Measurements from ENCODE around the gene OLA1. TPM values are rescaled to one million over a fixed set of nuclear protein-coding genes. Genes with fewer than 3 reads are reported as not detected.

The OLA1 gene
- total RNA-seq, 2 donors from 2014 or later = 43.8 to 56.7 TPM

DNA sequence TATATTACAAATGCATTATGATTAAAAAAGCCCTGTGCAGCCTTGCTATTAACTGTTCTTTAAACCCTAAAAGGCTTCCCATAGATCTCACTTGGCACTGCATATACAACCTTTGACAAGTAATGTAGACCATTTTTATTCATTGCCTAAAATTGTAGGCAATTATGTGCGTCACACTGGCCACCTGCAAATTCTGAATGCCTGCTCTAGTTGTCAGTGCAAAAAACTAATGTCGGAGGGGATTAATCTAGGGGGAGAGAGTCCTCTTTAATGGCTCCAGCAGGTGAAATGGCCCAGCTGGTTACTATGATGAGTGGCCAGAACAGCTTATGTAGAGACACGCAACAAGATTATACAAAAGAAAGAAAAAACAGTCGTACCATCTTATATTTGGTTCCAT is 123.2 kb downstream of the OLA1 start:
- Histone ChIP-seq H3K9me3 (no peaks in the 10 kb centered on the region), H3K27ac (no peak overlapping the region), H3K4me1 (no peaks in the 10 kb centered on the region), H3K27me3 (no peaks in the 10 kb centered on the region), H3K36me3 (no peaks in the 10 kb centered on the region), H3K4me3 (no peak overlapping the region)
- TF ChIP-seq, protein P1, sequence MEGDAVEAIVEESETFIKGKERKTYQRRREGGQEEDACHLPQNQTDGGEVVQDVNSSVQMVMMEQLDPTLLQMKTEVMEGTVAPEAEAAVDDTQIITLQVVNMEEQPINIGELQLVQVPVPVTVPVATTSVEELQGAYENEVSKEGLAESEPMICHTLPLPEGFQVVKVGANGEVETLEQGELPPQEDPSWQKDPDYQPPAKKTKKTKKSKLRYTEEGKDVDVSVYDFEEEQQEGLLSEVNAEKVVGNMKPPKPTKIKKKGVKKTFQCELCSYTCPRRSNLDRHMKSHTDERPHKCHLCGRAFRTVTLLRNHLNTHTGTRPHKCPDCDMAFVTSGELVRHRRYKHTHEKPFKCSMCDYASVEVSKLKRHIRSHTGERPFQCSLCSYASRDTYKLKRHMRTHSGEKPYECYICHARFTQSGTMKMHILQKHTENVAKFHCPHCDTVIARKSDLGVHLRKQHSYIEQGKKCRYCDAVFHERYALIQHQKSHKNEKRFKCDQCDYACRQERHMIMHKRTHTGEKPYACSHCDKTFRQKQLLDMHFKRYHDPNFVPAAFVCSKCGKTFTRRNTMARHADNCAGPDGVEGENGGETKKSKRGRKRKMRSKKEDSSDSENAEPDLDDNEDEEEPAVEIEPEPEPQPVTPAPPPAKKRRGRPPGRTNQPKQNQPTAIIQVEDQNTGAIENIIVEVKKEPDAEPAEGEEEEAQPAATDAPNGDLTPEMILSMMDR (IDR thresholded peaks at IDR 0.05) = no peak
- no peak for DNase-seq (ENCODE audit: low spot score)

DNA sequence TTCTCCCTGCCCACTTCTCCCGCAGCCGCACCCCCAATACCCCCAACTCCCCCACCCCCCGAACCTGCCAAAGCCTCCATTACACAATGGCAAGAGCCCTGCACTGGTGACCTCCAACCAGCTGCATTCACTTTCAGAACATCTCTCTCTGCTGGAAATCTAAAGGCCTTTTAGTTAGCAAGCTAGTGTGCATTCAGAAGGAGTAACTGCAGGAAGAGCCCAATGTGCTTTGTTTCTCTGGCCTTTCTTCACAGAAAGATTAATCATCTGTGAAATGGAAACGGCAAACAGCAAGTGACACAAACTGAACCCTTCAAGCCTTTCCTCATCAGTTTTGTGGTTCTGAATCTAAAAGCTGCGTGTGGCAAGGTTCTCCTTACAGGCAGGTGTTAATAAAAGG is 124.2 kb downstream of the OLA1 start:
- Histone ChIP-seq H3K27me3 (no peaks in the 10 kb centered on the region), H3K4me3 (no peak overlapping the region), H3K27ac (no peak overlapping the region), H3K4me1 (no peaks in the 10 kb centered on the region), H3K9me3 (no peaks in the 10 kb centered on the region), H3K36me3 (no peaks in the 10 kb centered on the region)
- TF ChIP-seq, protein P1 (IDR thresholded peaks at IDR 0.05) = no peak
- DNase-seq (ENCODE audit: low spot score) = no peak

DNA sequence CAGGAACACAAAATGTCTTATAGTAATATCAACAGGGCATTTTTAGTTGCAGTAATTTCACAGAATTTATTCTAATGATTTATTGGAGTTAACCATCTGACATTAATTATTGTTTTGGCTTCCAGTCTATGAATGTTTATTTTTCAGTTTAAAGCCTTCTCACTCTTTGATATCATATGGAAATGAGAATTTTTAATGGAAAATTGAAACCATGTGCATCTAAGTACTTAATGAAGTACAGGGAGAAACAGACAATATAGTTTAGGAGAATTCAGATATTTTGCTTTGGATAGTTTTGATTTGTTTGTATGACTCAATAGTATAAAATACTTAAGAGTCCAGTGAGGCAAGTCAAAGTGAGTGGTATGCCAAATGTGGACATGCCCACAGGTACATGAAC is 126.1 kb downstream of the OLA1 start:
- Histone ChIP-seq H3K27me3 (no peaks in the 10 kb centered on the region), H3K27ac (no peak overlapping the region), H3K4me1 (no peaks in the 10 kb centered on the region), H3K9me3 (no peaks in the 10 kb centered on the region), H3K4me3 (no peak overlapping the region), H3K36me3 (no peaks in the 10 kb centered on the region)
- DNase-seq (ENCODE audit: low spot score) = no peak
- TF ChIP-seq, protein P1 (IDR thresholded peaks at IDR 0.05) = no peak

DNA sequence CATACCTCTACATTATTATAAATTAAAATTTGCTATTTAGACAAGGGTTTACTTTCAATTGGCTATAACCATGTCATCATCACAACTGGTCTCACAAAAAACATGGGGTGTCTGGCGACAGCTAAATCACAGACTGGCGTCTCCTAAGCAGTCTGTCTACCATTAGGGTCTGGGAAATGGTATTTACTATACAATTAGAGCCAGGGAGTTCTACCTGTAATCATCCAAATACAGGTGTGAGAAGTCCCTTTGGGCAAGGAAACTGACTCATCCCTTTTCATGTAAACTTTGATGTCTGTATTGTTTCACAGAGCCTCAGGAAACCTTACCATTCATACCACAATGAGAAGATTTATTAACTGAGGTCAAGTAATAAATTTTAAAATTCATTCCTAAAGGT is 126.7 kb downstream of the OLA1 start:
- no peaks in the 10 kb centered on the region for H3K27me3 ChIP-seq

DNA sequence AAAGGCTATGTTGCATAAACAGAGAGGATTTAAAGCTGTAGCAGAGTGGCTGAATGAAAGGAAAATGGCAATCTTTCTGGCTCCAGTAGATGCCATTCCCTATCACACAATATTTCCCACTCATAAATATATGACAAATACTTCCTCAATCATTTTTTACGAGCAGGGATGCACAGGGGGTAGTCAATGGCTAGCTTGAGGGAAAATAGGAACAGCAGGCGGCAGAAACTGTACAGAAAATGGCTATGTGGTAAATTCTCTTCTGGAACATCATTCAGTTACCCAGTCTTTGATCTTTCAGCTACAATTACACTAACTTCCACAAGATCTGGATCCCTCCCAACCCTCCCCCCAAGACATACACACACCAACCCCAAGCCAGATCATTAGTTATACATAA is 127.2 kb downstream of the OLA1 start:
- H3K27me3 ChIP-seq = no peaks in the 10 kb centered on the region
- no peaks in the 10 kb centered on the region for H3K36me3 ChIP-seq
- TF ChIP-seq, protein P1 (IDR thresholded peaks at IDR 0.05) = no peak
- no peaks in the 10 kb centered on the region for H3K9me3 ChIP-seq
- H3K4me3 ChIP-seq = no peak overlapping the region
- DNase-seq (ENCODE audit: low spot score) = no peak
- H3K27ac ChIP-seq = no peak overlapping the region
- H3K4me1 ChIP-seq = no peaks in the 10 kb centered on the region

More for the DNA sequence above, 126.7 kb downstream of the OLA1 start:
- TF ChIP-seq, protein P1 (IDR thresholded peaks at IDR 0.05) = no peak
- DNase-seq (ENCODE audit: low spot score) = no peak
- no peaks in the 10 kb centered on the region for H3K4me1 ChIP-seq
- H3K4me3 ChIP-seq = no peak overlapping the region
- H3K9me3 ChIP-seq = no peaks in the 10 kb centered on the region
- H3K36me3 ChIP-seq = no peaks in the 10 kb centered on the region
- H3K27ac ChIP-seq = no peak overlapping the region

DNA sequence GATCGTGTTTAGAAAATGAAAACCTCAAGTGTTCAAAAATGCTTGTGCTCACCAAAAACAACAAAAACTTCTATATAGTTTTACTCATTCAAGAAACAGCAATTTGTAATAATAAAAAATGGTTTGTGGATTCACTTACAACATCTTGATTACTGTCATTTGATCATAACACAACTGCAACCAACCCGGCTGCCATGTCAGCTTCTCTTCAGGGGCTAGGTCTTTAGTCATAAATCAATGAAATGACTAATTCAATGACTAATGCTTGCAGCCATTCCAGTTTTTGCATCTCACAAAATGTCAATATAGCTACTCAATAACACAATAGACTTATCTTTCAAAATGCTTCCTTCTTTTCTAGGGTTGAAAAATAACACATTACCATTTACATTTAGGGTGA is 128.0 kb downstream of the OLA1 start:
- no peak overlapping the region for H3K27ac ChIP-seq
- no peaks in the 10 kb centered on the region for H3K4me1 ChIP-seq
- DNase-seq (ENCODE audit: low spot score) = no peak
- H3K9me3 ChIP-seq = no peaks in the 10 kb centered on the region
- TF ChIP-seq, protein P1 (IDR thresholded peaks at IDR 0.05) = no peak
- no peaks in the 10 kb centered on the region for H3K27me3 ChIP-seq
- H3K36me3 ChIP-seq = no peaks in the 10 kb centered on the region
- no peak overlapping the region for H3K4me3 ChIP-seq

All from right atrium auricular region (tissue), 2 donors.